ENCODE data around the gene CHI3L1.

CHI3L1 gene

DNA sequence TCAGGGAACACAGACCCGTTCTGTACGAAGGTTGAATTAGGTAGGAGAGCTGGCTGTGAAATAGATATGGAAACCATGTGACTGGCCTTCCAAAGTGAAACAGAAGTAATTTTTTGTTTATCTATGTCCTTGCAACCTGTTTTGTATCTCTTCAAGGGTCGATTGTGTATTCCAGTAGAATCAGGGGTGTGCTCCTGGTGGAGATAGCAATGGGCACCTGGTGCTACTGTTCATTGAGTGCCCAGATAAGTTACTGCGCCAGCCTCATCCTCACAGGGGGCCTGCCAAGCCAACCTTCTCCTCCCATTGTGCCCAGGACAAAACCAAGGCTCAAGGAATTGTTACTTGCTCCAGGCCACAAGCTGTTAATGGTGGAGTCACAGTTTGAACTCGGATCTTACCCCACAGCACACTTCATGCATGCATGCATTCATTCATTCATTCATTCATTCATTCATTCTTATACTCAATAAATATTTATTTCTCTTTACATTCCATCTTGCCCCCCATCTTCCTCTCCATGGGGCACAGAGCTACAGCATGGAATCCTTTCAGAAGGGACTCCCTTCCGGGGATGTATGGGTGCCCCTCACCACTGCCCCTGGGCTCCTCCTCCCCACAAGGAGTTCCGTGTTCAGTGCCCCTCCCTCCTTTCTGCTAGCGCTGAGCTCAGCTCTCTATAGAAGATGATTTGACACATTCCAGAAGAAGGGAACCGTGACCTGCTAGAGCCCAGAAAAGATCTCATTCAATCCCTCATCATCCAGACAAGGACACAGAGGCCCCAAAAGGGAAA lies 34.9 kb downstream of the CHI3L1 start:
- DNase-seq (ENCODE audit: low read depth) = no peak

DNA sequence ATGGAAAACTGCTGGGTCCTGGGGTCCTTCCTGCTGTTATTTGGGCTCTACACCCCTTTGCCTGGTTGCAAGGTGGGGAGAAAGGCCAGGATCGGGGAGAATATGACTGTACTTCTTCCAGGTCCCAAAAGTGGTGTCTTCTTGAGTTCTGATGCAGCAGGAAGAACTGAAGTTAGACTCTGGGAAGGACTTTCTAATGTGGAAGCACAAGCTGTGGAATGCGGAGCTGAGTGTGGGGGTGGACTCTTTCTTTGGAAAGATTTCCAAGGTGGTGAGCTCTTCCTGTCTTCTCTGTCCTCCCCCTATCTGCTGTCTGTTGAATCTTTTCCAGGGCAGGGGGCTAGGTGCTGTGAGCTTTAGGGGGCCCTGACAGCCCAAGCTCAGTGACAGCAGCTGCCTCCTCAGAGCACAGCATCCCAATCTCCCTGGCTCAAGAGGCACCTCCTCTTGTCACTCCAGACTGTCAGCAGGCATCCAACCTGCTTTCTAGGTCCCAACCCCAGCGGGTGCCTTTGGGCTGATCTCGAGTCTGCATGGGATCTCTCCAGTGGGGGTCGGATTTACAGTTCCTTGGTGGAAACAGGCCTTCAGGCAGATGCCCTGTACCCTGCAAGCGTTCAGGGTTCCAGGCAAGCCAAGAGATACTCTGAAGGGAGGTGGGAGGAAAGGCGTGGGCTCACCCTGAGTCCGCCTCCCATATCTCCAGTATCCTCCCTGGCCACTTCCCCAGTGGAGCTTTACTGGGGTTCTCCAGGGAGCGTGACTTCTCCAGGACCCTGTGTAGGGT lies 35.8 kb downstream of the CHI3L1 start:
- DNase-seq (ENCODE audit: low read depth) = no peak

DNA sequence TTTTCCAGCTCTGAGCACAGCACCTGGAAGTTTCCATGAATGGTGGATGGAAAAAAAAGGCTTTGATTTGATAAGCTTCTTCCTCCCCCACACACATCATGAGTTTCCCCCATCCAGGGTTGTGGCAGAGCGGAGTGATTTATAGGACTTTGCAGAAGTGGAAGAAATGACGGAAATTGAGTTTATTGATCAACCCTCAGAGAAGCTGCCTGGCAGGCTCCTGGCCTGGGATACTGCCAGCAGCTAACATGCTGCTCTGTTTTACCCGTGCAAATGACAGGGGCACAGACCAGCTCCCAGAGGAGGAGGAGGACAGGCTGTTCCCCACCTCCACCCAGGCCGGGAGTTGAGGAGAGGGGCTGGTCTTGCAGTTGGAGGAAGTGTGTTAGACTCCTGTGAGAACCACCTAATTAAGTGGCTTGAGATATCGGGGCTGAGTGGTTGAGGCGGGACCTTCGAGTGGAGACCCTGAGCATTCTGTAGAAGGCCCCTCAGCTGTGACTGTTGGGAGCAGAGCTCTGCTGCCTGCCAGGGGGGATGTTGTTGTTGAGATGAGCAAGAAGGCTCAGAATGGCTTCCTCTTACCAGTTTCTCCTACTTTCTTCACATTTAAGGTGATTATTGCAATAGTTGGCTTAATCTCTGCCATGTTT lies 37.2 kb downstream of the CHI3L1 start:
- DNase-seq (ENCODE audit: low read depth) = no peak

DNA sequence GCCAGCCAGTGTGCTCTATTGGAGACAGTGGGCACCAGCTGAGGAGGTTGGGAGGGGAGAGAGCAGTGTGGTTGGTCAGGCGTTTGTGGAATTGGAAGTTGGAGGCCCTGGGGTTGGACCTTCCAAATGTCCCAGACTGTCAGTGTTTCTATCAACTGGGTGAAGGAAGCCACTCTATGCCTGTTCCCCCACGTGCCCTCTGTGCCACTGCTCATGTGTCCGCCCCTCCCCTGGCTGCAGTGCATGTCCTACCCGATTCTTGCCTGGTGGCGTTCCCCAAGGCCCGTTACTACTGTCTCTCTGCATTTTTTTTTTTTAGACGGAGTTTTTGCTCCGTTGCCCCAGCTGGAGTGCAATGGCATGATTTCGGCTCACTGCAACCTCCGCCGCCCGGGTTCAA lies 37.9 kb downstream of the CHI3L1 start:
- DNase-seq (ENCODE audit: low read depth) = no peak

DNA sequence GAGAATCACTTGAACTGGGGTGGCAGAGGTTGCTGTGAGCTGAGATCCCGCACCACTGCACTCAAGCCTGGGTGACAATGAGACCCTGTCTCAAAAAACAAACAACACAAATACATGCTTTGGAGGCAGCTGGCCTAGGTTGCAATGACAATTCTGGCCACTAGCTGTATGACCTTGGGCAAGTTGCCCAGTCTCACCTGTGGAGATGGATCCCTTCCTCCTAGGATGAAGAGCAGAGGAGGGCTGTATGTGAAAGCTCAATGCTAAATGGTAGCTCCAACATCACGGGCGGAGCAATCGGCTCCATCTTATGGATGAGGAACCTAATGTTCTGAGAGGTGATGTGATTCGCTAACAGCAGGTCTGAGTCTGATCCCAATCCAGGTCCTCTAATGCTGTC lies 38.4 kb downstream of the CHI3L1 start:
- DNase-seq (ENCODE audit: low read depth) = no peak

DNA sequence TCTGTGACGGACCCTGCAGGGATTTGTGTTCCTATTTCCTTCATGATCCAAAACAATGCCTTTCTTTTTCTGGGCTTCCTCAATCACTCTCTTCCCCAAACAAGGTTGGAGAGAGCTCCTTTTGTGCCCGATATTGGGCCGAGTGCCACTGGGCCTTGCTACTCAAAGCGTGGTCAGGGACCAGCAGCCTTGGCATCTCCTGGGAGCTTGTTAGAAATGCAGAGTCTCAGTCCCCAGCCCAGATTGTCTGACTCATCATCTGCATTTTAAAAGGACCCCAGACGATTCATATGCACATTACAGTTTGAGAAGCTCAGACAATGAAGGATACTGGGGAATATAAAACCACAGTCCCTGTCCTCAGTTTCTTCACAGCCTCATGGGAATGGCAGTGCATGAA lies 39.1 kb downstream of the CHI3L1 start:
- no peak for DNase-seq (ENCODE audit: low read depth)

DNA sequence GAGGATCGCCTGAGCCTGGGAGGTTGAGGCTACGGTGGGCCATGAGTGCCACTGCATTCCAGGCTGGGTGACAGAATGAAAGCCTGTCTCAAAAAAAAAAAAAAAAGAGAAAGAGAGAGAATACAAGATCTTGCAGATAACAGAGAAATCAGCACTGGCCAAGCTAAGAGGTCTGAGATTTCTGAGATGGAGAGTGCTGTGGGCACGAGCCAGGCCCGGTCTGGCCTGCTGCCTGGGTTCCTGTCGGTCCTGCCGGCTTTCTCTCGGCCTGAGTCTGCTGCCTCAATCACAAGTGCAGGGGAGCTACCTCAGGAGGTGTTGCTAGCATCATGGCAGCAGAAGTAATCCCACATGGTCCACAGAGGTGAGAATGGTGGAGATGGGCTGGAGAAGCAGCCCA lies 40.0 kb downstream of the CHI3L1 start:
- no peak for DNase-seq (ENCODE audit: low read depth)

DNA sequence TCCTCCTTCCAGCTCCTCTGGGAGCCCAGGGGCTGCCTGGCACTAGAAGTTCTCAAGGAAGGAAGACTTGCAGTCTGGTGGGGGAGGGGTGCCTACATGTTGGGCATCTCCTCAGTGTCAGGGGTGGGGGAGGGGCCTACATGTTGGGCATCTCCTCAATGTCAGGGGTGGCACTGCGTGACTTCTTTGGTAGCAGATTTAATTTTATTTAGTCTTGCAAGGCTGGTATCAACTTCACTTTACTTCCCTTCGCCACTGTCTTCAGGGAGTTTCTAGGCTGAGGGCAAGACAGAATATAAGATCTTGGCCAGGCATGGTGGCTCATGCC lies 40.5 kb downstream of the CHI3L1 start:
- DNase-seq (ENCODE audit: low read depth) = no peak

DNA sequence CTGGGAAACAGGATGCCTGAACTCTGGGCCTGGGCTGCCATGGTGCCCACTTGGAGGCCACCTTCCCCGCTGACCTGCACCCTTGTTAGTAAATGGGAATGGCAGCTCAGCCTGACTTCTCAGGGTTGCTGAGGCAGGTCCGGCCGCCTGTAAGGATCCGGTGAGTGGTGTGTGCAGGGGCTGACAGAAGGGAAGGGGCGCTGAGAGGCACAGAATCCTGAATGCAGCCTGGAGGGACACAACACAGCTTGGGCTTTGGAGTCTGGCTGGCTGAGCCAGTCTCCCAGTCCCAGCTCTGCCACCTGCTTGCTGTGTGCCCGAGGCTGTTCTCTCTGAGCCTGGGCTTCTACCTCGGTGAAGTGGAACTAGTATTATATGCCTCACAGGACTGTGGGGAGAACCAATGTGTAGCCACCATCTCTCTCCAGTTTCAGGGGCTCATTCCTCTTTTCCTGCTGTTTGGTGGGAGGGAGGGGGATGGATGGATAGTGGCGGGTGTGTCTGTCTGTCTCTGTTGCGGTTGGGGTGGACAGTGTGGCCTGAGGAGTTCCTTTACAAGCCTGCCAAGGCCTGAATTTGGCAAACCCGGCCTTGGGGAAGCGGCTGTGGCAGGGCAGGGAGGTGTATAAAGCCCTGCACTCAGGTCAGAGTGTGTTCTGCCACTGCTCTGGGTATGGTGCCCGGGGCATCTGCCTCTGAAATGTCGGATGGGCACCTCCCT lies 41.0 kb downstream of the CHI3L1 start:
- no peak for DNase-seq (ENCODE audit: low read depth)

DNA sequence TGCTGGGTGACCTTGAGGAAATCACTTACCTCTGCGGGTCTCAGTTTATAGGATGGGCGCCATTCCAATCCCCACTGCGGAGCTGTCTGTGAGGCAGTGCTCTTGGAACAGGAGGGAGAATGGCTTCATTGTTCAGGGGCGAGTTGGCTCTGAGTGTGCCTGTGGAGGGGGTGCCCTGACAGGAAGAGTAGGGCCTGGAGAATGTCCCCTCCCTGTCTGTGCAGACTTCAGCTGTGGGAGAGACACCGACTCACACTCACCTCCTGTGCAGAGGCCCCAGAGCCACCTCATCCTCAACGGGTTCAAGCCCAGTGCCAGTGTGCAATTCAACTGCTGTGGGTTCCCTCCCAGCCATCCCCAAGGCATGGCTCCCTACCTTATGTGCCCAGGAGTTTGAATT lies 41.8 kb downstream of the CHI3L1 start:
- DNase-seq (ENCODE audit: low read depth) = no peak

DNA sequence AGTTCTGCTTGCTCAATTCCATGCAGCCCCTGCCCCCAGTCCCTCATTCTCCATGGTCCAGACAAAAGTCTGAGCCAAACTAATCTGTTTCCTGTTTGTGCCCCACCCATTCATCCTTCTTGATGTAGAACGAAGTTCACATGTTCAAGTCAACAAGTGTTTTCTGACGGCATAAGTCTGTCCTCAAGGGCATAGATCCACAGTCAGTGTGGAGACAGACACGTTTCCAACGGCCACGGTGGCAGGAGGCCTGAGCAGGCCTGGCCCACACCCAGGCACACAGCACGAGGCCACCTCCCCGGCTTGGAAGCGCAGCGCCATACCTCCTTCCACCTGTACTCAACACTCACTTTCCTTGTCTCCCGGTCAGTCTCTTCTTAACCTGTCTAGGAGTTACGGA lies 42.9 kb downstream of the CHI3L1 start:
- no peak for DNase-seq (ENCODE audit: low read depth)

DNA sequence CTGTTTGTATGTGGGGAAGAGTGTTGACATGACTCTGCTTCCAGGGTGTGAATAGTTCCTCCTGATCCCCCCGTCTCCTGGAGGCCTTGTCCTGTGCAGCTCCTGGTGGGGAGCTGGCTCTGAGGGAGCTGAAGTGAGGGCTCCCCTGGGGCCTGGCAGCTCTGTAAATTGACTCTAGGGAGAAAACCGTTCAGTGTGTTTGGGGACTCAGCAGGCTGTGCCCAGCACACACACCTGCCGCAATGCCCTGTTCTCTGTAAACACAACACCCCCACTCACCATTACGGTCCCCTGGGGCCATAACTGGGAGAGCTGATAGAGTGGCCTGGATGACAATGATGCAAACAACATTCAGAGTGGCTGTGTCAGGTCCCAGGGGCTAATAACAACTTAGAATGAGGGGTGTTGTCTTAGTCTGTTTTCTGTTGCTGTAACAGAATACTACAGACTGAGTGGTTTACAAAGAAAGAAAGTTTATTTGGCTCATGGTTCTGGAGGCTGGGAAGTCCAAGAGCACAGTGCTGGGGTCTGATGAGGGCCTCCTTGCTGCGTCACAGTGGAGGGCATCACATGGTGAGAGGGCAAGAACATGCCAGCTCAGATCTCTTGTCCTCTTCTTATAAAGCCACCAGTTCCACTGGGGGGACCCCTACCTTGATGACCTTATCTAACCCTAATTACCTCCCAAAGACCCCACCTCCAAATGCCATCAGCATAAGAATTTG lies 43.7 kb downstream of the CHI3L1 start:
- DNase-seq (ENCODE audit: low read depth) = no peak

DNA sequence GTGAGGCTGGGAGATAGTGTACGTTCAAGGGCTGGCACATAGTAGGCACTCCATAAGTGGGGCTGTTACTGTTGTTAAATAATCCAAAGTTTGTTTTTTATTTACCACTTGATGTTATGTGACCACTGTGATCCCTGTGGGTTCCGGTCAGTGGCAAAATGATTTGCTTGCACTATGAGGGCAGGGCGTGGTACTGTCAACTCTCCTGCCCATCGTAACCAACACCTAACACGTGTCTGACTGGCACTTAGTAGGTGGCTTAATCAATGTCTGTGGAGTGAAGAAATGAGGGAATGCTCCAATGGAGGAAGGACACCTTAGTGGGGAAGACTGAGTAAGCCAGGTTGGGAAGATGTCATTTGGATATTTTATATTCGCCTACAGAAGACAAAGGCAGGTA lies 44.4 kb downstream of the CHI3L1 start:
- no peak for DNase-seq (ENCODE audit: low read depth)

DNA sequence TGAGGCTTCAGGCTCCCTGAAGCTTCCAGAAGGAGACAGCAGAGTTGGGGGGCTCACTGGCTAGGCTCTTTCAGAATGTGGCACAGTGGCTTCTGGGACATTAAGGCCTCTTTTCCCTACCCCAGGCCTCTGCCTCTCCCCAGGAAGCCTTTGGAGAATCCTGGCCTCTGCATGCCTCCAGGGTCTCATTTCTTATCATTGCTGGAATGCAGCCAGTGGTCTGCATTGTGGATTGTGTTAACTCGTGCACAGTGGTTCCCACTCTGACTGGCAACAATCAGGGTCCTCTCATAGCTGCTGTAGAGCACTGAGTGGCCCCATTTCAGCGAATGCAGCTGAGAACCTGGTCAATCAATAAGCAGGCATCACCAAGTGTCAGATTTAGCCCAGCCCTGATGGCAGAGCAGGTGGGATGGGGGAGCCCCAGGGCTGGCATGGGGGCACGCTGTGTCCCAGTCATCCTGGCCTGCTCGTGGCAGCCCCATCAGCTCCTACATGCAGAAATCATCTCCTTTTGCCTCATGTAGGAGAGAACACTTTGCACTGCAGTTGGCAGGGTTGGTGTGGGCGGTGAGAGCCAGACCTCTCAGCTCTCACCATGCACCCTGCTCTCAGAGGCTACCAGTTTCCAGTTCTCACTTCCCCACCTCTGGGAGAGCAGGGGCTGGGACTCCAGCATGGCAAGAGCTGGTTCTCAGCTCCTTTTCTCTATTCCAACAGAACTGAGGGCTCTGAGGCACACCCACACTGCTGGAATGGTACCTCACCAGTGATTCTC lies 45.6 kb downstream of the CHI3L1 start:
- no peak for DNase-seq (ENCODE audit: low read depth)

DNA sequence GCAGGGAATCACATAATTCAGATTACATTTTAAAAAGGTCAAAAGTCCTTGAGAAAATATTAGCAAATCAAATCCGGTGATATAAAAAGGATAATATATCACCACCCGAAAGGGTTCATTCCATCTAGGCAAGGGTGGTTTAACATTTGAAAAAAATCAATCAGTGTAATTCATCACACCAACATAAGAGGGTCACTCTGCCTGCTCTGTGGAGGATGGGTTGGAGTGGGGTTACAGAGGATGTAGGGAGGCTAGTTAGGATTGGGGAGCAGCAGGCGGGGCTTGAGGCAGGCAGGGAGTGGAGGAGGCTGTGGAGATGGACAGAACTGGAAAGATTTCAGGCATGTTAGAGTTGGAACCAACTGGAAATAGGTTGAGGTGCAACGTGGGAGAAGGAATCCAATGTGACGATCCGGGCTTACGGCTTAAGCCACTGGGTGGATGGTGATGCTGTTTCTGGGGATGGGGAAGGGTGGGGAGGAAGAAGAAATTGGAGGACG lies 46.5 kb downstream of the CHI3L1 start:
- no peak for DNase-seq (ENCODE audit: low read depth)

DNA sequence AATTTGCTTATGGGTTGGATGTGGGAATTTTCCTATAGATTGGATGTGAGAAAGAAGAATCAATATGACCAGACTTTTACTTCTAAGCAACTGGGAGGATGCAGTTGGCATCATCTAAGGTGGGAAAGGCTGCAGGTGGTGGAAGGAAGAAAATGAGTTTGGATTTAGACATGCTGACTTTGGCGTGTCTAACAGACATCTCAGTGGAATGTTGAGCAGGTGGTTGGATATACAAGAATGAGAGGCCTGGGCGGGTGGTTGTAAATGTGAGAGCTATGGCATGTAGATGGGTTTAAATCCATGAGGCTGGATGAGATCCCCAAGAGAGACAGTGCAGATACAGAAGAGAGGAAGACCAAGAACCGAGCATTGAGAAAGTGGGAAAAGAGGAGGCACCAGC lies 48.4 kb downstream of the CHI3L1 start:
- no peak for DNase-seq (ENCODE audit: low read depth)

DNA sequence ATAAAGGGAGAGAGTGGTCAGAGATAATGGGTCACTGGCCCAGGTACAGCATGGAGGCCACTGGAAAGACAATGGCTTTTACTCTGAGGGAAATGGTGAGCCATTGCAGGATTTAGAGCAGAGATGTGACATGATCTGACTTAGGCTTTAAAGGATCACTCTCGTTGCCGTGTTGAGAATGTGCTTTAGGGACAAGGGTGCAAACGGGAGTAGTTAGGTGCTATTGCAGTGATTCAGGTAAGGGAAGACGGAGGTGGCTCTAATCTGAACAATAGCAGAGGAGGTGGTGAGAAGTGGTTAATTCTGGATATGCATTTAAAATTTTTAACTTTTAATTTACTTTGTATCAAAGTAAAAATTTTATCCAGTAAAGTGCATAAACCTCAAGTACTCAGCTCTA lies 49.2 kb downstream of the CHI3L1 start:
- no peak for DNase-seq (ENCODE audit: low read depth)

DNA sequence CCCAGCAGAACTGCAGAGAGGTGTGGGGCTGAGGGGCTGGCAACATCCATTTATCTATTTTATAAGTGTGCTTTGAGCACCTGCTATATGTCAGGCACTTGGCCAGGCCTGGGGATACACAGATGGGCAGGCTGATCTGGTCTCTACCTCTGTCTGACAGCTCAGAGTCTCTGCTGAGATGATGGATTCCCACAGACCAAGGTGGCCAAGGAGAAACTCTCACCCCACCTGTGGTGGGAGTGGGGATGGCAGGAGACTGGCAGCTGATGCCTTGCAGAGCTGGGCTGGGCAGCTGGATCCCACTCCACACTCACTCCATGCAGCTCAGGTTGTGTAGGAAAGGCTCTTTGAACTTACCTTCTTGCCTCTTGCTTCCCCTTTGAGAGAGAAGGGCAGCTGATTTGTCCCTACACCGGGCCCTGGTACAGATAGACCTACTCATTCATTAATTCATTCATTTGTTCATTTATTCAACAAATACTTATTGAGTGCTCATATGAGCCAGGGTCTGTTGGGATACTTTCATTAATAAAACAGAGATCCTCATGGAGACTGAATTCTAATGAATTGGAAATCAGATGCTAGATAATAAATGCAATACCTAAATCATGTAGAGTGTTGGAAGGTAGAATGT lies 50.0 kb downstream of the CHI3L1 start:
- DNase-seq (ENCODE audit: low read depth) = no peak

DNA sequence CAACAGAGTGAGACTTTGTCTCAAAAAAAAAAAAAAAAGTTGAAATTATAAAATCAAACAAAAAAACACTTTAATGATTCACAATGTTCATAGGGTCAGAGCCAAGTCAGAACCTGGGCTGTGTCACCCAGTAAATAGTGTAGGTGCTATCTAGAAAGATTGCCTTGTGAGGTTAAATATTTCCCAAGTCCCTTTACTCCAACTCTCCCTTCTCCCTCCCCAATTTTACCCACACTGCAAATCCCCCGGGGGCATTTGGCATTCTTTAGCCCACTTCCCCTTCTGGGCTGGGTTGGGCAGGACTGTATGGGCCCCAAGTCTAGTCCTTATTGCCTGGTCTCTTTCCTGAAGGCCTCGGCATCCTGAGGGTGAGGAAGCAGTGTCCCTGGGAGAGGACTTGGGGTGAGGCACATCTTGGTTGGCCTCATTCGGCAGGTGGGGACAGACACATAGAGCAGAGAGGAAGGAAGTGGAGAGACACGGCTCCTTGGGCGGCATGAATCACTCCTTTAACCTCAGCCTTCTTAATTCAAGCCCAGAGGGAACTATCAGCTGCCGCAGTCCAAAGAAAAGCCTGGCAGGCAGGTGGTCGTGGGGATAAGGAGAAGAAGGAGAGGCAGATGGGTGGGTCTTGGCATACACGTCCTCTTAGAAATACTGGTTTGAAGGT lies 50.7 kb downstream of the CHI3L1 start:
- no peak for DNase-seq (ENCODE audit: low read depth)

Data from HS-27A (cell line).